Left forelimb (tissue), 1 donor: Measurements from ENCODE around the gene SPRR2E.
"Not testable (repeated sequence)": the region's sequence is repeated elsewhere in the genome, so short reads cannot be mapped to it uniquely, and the experiment has no call there.

Experiments
- DNase-seq: peaks from one replicate; pipeline ENCODE4 v3.0.0-alpha.2; 2018; ENCODE audit warnings: low spot score

Gene SPRR2E

DNA sequence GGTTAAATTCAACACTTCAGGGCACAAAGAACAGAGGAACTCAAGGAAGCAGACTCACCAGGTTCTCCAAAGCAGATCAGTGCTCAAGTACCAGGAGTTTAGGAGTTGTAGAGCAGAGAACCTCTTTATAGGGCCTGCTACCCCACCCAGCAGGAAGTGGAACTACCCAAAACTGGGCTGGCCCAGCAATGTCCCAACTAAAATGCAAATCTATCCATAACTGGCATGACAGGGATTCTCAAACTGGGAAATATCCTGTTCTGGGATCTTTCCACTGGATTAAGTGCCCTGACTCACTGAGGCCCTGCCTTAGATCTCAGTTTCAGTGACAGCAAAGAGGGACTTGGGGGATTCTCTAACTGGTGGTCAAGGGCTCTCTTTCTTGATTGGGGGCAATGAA lies at the start of gene SPRR2E:
TSS of gene SPRR2E (minus strand) at position 101 of the 400 bp plus-strand sequence. CDS start 775 bp downstream, outside the sequence.
- no peak for DNase-seq

DNA sequence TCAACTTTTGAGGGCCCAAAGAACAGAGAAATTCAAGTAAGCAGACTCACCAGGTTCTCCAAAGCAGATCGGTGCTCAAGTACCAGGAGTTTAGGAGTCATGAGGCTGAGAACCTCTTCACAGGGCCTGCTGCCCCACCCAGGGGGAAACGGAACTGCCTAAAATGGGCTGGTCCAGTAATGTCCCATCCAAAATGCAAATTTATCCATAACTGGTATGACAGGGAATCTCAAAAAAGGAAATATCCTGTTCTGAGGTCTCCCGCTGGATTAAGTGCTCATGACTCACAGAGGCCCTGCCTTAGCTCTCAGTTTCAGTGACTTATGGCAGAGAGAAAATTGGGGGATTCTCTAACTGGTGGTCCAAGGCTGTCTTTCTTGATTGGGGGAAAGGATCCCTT lies 47.1 kb upstream of the SPRR2E start:
- DNase-seq, result no peak

DNA sequence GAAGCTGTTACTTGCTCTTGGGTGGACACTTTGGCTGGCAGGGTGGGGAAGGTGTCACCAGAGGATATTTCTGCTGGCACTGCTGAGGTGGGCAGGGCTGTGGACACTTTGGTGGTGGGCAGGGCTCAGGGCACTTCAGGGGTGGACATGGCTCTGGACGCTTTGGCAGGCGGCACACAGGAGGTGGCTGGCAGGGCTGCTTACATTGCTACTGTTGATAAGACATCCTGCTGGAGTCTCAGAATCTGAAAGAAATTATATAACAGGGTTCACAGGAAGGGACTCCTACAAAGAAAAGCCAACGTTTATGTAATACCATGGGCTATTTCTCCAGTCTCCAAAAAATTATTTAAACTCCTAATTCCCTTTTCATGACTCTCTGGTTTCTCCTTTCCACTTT lies 46.2 kb upstream of the SPRR2E start:
- DNase-seq, result no peak

DNA sequence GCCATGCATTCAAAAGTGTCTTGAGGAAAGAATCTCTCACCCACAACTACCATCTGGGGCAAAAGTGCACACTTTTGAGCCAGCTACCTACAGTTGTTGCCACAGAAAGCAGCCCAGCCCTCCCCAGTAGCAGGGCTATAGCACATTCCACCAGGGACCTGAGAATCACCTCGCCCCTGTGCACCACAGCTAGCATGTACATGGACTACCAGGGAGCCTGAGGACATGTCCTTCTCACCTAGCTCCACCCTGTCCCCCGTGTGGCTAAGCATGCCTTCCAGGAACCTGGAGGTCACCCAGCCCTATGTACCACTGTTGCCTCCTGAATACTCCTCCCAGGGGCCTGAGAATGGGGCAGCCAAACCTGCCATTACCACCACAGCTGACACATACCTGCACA lies 39.4 kb upstream of the SPRR2E start:
- no peak for DNase-seq

DNA sequence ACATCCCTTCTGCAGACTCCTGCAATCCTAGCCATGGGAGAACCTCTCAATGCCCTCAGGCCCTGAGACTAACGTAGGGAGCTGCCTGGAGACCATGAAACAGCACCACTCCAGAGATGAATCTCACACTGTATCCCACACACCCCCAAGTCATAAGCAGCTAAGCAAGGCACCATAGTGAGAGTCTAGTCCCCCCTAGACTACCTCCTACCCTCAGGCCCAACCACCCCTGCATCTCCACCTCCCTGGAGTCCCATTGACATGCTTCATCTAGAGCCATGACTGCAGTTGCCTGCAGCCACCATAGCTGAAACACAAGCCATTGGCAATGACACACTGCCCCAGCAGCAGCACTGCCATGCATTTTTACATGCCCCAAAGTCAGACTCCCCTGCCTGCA lies 38.9 kb upstream of the SPRR2E start:
- DNase-seq, result no peak

DNA sequence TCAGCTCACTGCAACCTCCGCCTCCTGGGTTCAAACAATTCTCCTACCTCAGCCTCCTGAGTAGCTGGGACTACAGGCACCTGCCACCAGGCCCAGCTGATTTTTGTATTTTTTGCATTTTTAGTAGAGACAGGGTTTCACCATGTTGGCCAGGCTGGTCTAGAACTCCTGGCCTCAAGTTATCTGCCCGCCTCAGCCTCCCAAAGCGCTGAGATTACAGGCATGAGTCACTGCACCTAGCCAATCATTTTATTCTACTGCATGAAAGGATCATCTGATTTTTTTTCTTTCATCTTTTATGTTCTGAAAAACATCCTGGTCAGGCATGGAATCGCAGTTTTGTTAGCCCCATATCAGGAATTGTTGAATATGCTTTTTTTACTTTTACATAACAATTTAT lies 34.4 kb upstream of the SPRR2E start:
- DNase-seq, result not testable (repeated sequence)

DNA sequence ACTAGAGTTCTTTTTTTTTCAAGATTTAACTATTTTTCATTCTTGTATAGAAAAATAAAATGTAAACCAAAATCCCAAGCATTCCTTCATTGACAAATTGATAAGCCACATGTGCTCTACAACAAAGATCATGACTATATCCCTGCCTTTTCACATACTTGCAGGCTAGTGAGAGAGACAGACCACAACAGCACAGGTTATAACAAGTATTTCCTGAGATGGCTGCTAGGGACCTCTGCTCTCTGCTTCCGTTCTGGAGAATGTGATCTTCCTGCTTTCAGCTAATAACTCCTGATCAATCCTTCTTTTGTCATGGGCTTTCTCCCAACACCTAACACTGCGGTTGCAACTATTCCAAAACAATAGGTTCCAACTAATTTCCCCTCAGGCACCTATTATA lies 33.0 kb upstream of the SPRR2E start:
- DNase-seq, result no peak

DNA sequence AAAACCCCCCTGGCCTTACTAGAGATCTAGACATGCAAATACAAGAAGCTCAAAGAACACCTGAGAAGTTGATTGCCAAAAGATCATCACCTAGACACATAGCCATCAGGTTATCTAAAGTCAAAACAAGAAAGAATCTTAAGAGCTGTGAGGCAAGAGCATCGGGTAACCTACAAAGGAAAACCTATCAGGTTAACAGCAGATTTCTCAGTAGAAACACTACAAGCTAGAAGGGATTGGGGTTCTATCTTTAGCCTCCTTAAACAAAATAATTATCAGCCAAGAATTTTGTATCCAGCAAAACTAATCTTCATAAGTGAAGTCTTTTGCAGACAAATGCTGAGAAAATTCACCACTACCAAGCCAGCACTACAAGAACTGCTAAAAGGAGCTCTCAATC lies 31.2 kb upstream of the SPRR2E start:
- no peak for DNase-seq

DNA sequence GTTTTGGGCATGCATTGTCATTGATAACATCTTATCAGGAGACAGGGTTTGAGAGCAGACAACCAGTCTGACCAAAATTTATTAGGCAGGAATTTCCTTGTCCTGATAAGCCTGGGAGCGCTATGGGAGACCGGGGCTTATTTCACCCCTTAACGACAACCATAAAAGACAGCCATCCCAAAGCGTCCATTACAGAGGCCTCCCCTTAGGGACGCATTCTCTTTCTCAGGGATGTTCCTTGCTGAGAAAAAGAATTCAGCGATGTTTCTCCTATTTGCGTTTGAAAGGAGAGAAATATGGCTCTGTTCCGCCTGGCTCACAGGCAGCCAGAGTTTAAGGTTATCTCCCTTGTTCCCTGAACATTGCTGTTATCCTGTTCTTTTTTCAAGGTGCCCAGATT lies 29.5 kb upstream of the SPRR2E start:
- DNase-seq, result not testable (repeated sequence)

DNA sequence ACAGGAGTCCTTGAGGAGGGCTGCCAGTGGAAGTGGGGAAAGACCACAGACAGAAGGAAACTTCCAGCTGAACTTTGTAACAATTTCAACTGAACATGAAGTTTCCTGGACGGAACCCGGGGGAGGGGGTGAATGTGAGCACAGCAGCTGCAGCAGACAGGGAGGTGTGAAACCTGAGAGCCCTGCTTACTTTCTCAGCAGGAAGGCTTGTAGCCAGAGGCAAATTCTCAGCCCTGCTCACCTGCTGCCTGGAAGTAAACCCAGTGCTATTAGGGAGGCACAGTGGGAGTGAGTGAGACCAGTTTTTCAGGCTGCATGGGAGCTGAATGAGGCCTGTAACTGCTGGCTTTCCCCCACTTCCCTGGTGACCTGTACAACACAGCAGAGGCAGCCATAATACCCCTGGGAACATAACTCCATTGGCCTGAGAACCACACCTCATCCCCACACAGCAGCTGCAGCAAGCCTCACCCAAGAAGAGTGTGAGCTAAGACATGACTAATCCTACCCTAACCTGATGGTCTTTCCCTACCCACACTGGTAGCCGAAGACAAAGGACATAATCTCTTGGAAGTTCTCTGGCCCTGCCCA lies 28.6 kb upstream of the SPRR2E start:
- no peak for DNase-seq

DNA sequence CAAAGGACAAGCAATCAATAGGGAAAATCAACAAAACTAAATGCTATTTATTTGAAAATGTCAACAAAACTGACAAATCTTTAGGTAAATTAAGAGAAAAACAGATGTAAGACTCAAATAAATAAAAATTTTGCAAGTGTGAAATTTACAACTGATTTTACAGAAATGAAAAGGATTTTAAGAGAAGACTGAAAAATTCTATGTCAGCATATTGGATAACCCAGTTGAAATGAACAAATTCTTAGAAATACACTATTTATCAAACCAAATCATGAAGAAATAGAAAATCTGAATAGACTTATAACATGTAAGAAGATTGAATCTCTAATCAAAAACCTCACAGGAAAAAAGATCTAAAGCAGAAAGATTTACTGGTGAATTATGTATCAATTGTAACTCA lies 26.6 kb upstream of the SPRR2E start:
- DNase-seq, result no peak

DNA sequence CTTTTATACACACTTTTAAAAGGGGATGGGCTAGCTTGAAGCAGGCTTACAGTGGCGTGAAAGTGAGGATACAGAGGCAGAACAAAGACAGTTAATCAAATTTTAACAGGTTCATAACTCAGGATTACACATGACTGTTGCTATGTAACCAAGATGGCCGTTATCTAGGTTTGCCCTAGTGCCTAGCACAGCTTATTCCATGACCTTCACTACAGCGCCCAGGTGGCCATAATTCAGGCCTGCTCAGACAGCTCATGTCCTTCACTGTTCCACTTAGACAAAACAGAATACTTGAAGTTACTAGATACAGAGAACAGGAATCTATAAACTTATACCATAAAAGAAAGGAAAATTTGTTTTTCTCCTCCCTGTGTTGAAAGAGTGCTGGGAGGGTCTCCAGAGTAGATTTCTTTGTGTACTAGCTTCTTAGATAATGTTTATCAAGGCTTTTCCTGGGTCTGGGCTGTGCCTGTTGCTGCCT lies 25.2 kb upstream of the SPRR2E start:
- no peak for DNase-seq

DNA sequence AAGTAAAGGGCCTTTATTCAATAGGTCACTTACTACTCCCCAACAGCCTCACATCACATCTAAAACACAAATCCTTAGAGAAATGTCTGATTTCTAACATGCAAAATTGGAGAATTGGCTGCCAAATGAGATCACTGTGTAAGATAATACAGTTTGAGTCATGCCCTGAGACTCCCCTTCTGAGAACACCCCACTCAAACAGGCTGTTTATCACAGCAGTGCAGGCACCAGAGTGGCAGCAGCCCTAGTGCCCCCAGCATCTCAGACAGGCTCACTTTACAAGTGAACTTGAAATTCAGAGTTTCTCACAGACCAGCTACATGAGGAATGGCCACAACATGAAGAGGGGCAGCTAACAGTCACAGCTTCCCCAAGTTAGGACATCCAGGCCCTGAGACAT lies 20.9 kb upstream of the SPRR2E start:
- not testable (repeated sequence) for DNase-seq

DNA sequence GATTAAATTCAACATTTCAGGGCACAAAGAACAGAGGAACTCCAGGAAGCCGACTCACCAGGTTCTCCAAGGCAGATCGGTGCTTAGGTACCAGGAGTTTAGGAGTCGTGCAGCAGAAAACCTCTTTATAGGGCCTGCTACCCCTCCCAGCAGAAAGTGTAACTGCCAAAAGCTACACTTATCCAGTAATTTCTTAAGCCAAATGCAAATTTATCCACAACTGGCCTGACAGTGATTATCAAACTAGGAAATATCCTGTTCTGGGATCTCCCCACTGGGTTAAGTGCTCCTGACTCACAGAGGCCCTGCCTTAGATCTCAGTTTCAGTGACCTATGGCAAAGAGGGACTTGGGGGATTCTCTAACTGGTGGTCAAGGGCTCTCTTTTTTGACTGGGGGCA lies 19.1 kb upstream of the SPRR2E start, which contains the start of gene SPRR2F:
TSS of gene SPRR2F (minus strand) at position 101 of the 400 bp plus-strand sequence. CDS start 783 bp downstream, outside the sequence.
- no peak for DNase-seq

DNA sequence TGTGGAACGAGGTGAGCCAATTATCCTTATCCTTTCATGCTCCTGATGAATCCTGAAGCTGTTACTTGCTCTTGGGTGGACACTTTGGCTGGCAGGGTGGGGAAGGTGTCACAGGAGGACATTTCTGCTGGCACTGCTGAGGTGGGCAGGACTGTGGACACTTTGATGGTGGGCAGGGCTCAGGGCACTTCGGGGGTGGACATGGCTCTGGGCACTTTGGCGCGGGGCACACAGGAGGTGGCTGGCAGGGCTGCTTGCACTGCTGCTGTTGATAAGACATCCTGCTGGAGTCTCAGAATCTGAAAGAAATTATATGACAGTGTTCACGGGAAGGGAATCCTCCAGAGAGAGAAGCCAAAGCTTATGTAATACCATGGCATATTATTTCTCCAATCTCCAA lies 18.1 kb upstream of the SPRR2E start:
- DNase-seq, result not testable (repeated sequence)

DNA sequence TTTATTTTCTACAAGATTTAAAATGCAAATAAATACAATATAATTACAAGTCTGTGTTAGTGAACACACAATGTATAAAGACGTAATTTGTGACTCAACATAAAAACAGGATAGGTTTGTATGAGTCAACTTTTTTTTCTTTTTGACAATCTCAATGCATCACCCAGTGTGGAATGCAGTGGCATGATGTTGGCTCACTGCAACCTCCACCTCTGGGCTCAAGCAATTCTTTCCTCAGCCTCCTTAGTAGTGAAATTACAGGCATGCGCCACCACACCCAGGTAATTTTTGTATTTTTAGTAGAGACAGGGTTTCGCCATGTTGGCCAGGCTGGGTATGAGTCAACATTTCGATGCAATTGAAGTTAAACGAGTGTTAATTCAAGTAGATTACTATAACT lies 5.9 kb upstream of the SPRR2E start:
- DNase-seq, result no peak

DNA sequence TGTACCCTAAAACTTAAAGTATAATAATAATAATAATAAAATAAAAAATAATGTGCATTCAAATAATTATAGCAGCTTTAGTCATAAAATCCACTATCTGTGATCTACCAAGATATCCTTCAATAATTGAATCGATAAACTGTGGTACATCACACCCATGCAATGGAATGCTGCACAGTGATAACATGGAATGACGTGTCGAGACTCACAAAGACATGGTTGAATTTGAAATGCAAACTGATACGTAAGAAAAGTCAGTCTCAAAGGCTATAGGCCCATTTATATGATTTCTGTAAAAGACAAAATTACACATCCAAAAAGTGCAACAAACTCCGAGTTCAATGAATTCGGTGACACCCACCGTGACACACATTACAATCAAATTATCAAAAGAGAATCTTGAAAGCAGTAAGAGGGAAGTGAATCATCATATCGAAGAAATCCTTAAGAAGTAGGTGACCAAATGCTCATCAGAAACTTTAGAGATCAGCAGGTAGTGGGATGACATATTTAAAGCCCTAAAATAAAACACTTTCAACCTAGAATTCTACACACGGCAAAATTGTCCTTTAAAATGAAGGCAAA lies 5.2 kb upstream of the SPRR2E start:
- DNase-seq, result no peak

DNA sequence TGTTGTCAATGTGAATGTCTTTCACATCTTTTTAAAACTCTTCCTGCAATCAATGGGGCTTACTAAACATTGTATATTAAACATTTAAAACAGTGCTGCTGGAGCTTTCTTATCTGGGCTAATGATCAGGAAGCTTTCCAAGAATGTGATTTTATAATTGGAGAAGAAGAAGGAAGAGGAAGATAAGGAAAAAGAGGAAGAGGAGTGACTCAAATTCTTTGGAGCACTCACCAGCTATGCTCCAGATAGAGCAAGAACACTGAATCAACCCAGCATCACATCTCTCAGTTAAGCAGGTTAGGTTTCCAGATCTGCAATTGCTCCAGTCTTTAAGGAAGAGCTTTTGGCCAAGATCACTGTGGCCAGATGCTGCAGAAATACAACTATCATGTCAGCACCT lies 1.4 kb upstream of the SPRR2E start:
- DNase-seq, result no peak

DNA sequence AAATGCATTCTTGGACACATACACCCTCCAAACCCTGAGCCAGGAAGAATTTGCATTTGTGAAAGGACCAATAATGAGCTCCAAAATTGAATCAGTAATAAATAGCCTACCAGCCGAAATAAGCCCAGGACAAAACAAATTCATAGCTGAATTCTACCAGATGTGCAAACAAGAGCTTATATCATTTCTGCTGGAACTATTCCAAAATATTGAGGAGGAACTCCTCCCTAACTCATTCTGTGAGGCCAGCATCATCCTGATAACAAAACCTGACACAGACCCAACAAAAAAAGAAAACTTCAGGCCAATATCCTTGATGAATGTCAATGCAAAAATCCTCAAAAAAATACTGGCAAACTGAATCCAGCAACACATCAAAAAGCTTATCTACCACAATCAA lies 6.7 kb downstream of the SPRR2E start:
- DNase-seq, result no peak

DNA sequence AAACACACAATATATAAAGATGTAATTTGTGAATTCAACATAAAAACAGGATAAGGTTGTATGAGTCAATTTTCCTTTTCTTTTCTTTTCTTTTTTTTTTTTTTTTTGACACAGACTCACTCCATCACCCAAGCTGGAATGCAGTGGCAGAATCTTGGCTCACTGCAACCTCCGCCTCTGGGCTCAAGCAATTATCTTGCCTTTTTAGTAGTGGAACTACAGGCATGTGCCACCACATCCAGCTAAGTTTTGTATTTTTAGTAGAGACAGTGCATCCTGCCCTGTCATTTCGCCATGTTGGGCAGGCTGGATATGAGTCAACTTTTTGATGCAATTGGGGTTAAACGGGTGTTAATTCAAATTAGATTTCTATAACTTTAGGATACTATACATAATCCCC lies 12.6 kb downstream of the SPRR2E start:
- DNase-seq, result no peak

DNA sequence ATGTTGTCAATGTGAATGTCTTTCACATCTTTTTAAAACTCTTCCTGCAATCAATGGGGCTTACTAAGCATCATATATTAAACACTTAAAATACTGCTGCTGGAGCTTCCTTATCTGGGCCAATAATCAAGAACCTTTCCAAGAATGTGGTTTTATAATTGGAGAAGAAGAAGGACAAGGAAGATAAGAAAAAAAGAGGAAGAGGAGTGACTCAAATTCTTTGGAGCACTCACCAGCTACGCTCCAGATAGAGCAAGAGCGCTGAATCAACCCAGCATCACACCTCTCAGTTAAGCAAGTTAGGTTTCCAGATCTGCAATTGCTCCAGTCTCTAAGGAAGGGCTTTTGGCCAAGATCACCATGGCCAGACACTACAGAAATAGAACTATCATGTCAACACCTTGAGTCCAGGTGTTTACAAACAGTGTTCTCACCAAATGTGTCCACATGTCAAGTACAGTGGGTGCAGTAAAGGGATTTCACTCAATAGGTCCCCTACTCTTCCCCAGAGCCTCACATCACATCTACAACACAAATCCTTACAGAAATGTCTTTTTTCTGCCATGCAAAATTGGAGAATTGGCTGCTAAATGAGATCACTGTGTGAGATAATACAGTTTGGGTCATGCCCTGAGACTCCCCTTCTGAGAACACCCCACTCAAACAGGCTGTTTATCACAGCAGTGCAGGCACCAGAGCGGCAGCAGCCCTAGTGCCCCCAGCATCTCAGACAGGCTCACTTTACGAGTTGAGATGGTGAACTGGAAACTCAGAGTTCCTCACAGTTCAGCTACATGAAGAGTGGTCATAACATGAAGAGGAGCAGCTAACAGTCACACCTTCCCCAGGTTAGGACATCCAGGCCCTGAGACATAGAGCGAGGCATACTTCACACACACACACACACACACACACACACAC lies 21.3 kb downstream of the SPRR2E start:
- no peak for DNase-seq

DNA sequence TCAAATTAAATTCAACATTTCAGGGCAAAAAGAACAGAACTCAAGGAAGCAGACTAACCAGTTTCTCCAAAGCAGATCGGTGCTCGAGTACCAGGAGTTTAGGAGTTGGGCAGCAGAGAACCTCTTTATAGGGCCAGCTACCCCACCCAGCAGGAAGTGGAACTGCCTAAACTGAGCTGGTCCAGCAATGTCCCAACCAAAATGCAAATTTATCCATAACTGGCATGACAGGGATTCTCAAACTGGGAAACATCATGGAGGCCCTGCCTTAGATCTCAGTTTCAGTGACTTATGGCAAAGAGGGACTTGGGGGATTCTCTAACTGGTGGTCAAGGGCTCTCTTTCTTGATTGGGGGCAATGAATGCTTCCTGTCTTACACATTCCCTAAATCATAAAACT lies 22.8 kb downstream of the SPRR2E start, which contains the start of gene SPRR2B:
TSS of gene SPRR2B (minus strand) at position 101 of the 400 bp plus-strand sequence. CDS start 772 bp downstream, outside the sequence.
- no peak for DNase-seq

DNA sequence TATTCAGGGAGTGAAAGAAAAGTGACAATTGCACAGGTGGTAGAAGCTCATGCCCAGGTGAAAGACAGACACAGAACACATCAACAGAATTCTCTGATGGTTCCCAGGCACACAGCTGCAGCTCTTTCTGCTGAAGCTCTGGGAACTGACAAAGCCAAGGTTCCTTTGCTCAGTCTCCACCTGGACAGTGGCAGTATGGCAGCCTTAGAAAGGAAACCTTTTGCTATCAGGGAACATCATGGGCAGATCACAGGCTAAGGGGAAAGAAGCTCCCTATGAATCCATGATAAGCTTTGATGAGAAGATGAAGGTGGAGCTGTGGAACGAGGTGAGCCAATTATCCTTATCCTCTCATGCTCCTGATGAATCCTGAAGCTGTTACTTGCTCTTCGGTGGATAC lies 24.1 kb downstream of the SPRR2E start:
- DNase-seq, result no peak
